GM21381 (cell line): ENCODE measurements around the gene CD48.

Experiments
- ATAC-seq: cut with Tn5 transposase; IDR thresholded peaks from one replicate; pipeline ENCODE4 v1.9.1; 2021; ENCODE audit warnings: mild to moderate bottlenecking, moderate library complexity; ENCODE audit not compliant: unreplicated experiment

CD48 gene, protein sequence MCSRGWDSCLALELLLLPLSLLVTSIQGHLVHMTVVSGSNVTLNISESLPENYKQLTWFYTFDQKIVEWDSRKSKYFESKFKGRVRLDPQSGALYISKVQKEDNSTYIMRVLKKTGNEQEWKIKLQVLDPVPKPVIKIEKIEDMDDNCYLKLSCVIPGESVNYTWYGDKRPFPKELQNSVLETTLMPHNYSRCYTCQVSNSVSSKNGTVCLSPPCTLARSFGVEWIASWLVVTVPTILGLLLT

GRCh38 chr1:160711602-160712311 lies at the start of gene CD48:
TSS of gene CD48 (minus strand) at chr1:160711822. CDS start at chr1:160711763, 59 bp downstream.
- no peak for ATAC-seq

- ATAC-seq: no peak
Observed at GRCh38 chr1:160761046-160761445, 49.4 kb upstream of the CD48 start.

- ATAC-seq: no peak
Observed at GRCh38 chr1:160759740-160760139, 48.1 kb upstream of the CD48 start.

DNA sequence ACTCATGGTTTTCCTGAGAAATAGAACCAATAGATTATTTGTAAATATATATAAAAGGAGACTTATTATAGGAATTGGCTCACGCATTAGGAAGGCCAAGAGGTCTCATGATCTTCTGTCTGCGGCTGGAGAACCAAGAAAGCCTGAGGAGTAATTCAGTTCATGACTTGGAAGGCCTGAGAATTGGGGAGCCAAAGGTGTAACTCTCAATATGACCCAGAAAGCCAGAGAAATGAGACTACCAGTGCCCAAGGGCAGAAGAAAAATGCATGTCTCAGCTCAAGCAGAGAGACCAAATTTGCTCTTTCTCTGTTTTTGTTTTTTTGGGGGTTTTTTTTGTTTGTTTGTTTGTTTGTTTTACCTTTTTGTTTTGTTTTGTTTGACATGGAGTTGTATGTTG lies 46.9 kb upstream of the CD48 start:
- ATAC-seq: no peak

- peak; percentile 24 for ATAC-seq
Observed at GRCh38 chr1:160756849-160757201, 45.2 kb upstream of the CD48 start.

GRCh38 chr1:160755911-160756848 lies 44.6 kb upstream of the CD48 start:
- ATAC-seq: peak; percentile 43

DNA sequence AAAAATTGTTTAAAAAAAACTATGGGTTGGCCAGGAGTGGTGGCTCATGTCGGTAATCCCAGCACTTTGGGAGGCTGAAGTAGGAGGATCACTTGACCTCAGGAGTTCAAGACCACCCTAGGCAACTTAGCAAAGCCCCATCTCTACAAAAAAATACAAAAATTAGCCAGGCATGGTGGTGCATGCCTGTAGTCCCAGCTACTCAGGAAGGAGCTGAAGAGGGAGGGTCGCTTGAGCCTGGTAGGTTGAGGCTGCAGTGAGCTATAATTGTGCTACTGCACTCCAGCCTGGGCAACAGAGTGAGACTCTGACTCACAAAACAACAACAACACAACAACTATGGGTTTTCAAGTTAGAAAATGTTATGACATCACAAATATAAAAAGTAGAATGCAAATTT lies 43.8 kb upstream of the CD48 start:
- ATAC-seq: no peak

DNA sequence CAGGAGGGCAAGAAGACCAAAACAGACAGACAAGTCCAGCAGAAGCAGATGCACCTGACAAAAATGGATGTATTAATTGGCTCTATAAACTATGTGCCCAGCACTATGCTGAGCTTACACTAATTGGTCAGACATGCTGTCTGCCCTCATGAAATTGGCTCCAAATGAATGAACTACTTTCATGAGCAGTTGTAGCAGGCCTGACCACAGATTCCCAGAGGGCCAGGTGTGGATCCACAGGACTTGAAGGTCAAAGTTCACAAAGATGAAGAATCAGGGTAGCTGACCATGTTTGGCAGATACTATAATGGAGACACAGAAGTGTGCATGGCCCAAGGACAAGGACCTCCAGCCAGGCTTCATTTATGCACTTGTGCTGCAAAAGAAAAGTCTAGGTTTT lies 42.0 kb upstream of the CD48 start:
- ATAC-seq: no peak

DNA sequence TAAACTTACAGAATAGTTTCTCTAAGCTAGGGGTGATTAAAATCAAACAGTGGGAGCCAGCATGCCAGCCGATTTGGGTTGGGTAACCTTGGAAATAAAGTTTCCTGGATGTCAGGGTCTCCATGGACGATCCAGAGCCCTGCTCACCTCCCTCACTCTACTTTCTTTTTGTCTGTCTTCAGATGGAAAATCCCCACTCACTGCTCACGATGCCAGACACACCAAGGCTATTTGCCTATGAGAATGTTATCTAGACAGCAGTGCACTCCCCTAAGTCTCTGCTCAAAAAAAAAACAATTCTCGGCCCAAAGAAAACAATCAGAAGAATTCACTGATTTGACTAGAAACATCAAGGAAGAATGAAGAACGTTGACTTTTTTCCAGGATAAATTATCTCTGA lies 41.3 kb upstream of the CD48 start:
- ATAC-seq: no peak

DNA sequence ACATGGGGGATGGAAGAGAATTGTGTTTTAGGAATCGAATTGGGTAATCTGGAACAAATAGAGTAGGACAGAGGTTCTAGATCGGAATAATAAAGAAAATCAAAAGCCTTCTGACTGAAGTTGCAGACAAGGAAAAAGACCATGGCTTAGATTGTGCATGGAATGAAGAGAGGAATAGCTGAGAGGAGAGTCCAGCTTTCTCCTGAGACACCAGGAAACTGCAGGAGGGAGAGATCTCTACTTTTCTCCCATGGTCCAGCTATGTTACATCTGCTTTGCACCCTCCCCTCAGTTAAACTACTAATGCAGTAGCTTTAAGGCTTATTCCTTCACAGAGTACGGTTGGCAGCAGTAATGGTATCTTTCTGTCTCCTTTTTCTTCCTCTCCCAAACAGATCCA lies 40.8 kb upstream of the CD48 start:
- ATAC-seq: no peak

DNA sequence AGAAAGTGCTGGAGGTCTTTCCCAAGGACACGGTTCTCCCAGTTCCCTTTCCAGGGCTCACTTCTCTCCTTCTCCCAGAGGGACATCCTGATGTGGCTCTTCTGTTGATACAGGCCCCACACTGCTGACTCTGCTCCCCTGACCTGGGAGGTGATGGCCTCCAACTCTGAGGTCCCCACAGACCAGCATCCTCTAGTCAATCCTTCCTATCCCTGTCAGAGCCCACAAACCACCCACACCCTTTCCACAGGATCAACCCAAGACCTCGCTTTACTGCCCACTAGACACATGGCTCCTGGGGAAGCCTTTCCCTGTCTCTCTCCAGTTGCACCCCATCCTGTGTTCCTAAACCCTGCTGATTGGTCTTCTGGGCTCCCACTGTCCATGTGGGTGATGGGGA lies 39.0 kb upstream of the CD48 start:
- no peak for ATAC-seq

DNA sequence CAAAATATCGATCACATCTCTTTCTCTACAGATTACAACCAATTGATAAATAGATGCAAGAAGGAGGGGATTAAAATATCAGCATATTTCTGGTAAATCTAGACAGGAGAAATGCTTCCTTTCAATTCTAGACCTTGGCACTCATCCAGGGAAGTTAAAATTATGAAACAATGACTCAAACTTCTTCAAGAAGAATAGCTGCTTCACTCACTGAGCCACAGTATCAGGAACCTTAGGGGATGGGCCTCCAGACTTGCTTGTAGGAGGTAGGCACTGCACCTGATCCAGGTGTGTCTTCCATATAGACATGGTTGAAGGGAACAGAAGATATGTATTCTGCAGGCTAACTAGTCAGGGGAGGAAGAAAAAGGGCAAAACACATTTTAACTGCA lies 37.3 kb upstream of the CD48 start:
- no peak for ATAC-seq

DNA sequence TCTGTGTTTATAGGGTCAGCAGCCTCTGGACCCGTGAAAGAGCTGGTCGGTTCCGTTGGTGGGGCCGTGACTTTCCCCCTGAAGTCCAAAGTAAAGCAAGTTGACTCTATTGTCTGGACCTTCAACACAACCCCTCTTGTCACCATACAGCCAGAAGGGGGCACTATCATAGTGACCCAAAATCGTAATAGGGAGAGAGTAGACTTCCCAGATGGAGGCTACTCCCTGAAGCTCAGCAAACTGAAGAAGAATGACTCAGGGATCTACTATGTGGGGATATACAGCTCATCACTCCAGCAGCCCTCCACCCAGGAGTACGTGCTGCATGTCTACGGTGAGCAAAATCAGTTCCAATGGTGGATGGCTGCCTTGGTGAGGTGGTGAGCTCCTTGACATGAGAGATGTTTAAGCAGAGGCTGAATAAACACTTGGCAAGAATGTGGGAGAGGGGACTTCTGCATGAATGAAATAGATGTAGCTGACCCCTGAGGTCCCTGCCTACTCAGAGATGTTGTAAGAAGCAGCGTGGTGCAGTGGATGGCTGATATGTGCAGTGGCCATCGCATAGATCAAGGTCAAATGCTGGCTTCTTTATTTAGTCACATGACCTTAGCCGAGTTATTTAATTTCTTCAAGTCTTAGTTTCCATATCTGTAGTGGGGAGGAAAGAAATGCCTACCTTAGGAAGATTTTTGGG lies 36.7 kb upstream of the CD48 start:
- ATAC-seq: no peak

DNA sequence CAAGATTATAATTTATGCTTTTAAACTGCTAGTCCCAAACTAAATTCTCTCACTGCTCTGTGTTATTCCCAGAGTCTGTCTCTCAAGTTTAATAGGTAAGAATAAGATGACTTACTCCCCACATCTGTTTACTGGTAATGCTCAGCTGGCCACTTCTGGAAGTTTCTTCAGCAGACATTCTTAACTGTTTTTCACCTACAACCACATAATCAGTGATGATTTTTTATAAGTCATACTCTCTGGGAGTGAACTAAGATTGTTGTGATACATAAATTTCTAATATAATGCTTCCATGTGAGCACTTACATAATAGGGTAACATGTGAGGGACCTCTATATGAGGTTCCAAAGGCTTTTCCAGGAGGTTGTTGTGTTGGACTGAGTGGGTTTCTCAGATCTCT lies 36.1 kb upstream of the CD48 start:
- ATAC-seq: no peak

DNA sequence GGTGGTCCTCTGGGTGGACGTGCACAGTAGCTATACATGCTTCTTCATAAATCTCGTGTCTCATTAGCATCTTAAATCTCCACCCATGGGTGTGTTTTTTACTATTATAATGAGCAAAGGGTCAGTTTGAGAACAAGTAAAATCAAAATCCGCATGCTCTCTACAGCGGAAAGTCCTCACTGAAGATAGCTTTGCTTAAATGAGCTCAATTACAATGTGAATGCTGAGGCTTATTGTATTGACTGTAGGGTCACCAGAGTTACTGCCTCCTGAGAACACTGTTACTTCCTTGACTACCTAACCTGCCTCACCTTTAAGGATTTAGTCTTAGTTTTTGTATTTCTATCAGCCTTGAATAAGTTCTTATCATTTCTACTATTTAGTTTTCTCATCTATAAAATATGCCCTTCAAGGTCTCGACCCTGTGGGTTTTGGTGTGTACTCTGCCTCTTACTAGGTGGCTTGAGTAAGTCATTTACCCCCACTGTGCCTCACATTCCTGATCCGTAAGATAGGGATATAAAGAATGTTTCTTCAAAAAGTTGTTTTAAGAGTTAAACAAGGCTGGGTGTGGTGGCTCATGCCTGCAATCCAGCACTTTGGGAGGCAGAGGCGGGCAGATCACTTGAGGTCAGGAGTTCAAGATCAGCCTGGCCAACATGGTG lies 35.3 kb upstream of the CD48 start:
- ATAC-seq: no peak

GRCh38 chr1:160745551-160745950 lies 33.9 kb upstream of the CD48 start:
- ATAC-seq: no peak

DNA sequence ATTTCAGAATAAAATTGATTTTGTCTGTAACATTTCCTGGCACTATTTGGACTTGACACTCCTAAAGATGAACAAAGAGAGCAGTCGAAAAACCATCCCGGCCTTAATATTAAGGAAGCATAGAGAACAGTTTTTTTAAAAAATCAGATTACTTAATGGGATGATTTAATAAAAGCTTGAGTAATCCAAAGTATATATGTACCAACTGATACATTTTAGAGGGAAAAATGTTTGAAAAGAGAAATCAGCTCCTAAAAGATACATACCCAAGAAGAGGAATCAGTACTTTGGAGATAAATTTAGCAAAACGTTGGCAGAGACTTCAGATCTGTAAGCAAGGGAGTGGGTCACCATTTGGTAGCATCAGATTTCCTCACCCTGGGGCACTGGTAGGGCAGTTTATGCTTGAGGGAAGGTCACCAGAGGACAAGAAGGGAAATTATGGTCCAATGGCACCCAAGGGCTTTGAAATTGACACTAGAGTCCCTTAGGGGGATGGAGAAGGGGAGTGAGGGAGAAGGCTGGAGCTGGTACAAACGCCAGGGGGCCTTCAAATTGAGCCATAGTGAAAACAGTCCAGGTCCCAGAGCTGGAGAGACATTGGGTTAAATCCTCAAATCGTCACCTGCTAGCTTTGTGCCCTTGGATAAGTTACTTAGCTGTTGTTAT lies 33.4 kb upstream of the CD48 start:
- ATAC-seq: no peak

DNA sequence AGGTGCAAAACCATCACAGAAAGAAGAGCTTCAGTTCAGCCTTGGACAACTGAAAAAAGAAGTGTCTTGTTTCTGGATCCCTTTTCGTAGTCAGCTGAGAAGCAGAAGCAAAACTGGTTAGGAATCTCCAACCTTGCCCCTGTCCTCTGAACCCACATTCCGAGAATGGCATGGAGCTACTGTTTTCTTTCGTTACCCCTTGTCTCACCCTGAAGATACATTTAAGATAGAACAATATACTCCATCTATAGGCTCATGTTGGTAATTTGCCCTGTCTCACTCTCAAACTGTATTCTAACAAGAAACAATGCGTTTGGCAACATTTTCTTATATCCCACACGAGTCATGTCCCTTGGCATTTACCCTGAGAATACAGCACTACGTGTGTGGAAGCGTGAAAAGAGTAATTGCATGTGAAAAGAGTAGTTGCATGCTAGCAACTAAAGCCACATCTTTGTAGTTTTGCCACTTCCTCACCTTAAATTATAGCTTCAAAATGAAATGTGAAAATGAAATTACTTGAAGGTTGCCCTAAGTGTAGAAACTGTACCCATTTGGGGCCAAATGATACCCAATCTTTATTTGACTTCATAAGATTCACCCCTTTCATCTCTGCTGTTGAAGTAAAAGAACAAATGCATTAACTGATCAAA lies 32.7 kb upstream of the CD48 start:
- ATAC-seq: no peak

GRCh38 chr1:160743266-160743665 lies 31.6 kb upstream of the CD48 start:
- no peak for ATAC-seq
